ENCODE results near the gene RNF123.

The RNF123 gene

DNA sequence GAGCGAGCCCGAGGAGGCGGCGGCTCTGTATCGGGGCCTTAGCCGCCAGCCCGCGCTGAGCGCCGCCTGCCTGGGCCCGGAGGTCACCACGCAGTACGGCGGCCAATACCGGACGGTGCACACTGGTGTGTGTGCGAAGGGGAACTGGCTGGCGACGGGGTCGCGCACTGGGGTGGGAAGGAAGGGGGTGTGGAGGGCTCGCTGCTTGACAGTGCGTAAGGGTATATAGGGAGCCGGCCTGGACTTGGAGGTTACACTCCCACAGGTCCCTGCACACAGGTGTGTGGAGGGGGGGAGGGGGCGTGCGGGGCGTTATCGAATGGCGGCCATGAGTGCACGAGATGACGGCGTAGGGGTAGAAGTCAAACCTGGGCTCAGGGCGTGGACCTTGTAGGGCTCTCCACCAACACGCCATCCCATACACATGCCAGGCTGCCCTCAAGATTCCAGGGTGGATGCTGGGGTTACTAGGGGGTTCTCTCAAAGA, 14.8 kb upstream of the RNF123 start:
- TF ChIP-seq GLIS3 (CRISPR knock-in tag; IDR thresholded peaks at IDR 0.05), result no peak
- TF ChIP-seq RARB (CRISPR knock-in tag; IDR thresholded peaks at IDR 0.05), result no peak
- TF ChIP-seq, protein P1, sequence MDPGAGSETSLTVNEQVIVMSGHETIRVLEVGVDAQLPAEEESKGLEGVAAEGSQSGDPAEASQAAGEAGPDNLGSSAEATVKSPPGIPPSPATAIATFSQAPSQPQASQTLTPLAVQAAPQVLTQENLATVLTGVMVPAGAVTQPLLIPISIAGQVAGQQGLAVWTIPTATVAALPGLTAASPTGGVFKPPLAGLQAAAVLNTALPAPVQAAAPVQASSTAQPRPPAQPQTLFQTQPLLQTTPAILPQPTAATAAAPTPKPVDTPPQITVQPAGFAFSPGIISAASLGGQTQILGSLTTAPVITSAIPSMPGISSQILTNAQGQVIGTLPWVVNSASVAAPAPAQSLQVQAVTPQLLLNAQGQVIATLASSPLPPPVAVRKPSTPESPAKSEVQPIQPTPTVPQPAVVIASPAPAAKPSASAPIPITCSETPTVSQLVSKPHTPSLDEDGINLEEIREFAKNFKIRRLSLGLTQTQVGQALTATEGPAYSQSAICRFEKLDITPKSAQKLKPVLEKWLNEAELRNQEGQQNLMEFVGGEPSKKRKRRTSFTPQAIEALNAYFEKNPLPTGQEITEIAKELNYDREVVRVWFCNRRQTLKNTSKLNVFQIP (CRISPR knock-in tag; IDR thresholded peaks at IDR 0.05; ENCODE audit: borderline replicate concordance, low read depth), result no peak
- TF ChIP-seq SNAI2 (CRISPR knock-in tag; IDR thresholded peaks at IDR 0.05), result no peak
- no peak for TF ChIP-seq ZNF70 (CRISPR knock-in tag; IDR thresholded peaks at IDR 0.05)
- no peak for TF ChIP-seq ZNF8 (CRISPR knock-in tag; IDR thresholded peaks at IDR 0.05)
- no peak for TF ChIP-seq BACH2 (CRISPR knock-in tag; IDR thresholded peaks at IDR 0.05; ENCODE audit: borderline replicate concordance)
- TF ChIP-seq OSR1 (CRISPR knock-in tag; IDR thresholded peaks at IDR 0.05), result no peak
- no peak for TF ChIP-seq ARNTL (CRISPR knock-in tag; IDR thresholded peaks at IDR 0.05; ENCODE audit: borderline replicate concordance, low read depth)
- ATAC-seq, result peak; percentile 60

DNA sequence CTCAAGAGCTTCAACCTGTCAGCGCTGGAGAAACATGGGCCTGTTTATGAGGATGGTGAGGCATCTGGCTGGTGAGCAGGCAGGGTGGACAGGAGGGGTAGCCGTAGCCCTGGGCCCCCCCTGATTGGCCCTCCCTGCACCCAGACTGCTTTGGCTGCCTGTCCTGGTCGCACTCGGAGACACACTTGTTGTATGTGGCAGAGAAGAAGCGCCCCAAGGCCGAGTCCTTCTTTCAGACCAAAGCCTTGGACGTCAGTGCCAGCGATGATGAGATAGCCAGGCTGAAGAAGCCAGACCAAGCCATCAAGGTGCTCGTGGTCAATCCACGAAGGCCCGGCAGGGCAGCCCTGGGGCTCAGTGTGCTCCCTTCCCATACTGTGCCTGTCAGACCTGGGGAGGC, 13.4 kb upstream of the RNF123 start:
- TF ChIP-seq, protein P2, sequence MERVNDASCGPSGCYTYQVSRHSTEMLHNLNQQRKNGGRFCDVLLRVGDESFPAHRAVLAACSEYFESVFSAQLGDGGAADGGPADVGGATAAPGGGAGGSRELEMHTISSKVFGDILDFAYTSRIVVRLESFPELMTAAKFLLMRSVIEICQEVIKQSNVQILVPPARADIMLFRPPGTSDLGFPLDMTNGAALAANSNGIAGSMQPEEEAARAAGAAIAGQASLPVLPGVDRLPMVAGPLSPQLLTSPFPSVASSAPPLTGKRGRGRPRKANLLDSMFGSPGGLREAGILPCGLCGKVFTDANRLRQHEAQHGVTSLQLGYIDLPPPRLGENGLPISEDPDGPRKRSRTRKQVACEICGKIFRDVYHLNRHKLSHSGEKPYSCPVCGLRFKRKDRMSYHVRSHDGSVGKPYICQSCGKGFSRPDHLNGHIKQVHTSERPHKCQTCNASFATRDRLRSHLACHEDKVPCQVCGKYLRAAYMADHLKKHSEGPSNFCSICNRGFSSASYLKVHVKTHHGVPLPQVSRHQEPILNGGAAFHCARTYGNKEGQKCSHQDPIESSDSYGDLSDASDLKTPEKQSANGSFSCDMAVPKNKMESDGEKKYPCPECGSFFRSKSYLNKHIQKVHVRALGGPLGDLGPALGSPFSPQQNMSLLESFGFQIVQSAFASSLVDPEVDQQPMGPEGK (CRISPR knock-in tag; IDR thresholded peaks at IDR 0.05; ENCODE audit: borderline replicate concordance), result no peak
- TF ChIP-seq ZNF8 (CRISPR knock-in tag; IDR thresholded peaks at IDR 0.05) (no peak), ZFP30 (CRISPR knock-in tag; IDR thresholded peaks at IDR 0.05) (no peak), ZNF70 (CRISPR knock-in tag; IDR thresholded peaks at IDR 0.05) (no peak), RARB (CRISPR knock-in tag; IDR thresholded peaks at IDR 0.05) (no peak), OSR1 (CRISPR knock-in tag; IDR thresholded peaks at IDR 0.05) (no peak), ARNTL (CRISPR knock-in tag; IDR thresholded peaks at IDR 0.05; ENCODE audit: borderline replicate concordance, low read depth) (no peak), CSDC2 (CRISPR knock-in tag; IDR thresholded peaks at IDR 0.05) (no peak), ZNF565 (CRISPR knock-in tag; conservative IDR thresholded peaks at IDR 0.05; ENCODE audit: low read depth) (no peak), ZFP3 (CRISPR knock-in tag; IDR thresholded peaks at IDR 0.05) (no peak)
- TF ChIP-seq, protein P3, sequence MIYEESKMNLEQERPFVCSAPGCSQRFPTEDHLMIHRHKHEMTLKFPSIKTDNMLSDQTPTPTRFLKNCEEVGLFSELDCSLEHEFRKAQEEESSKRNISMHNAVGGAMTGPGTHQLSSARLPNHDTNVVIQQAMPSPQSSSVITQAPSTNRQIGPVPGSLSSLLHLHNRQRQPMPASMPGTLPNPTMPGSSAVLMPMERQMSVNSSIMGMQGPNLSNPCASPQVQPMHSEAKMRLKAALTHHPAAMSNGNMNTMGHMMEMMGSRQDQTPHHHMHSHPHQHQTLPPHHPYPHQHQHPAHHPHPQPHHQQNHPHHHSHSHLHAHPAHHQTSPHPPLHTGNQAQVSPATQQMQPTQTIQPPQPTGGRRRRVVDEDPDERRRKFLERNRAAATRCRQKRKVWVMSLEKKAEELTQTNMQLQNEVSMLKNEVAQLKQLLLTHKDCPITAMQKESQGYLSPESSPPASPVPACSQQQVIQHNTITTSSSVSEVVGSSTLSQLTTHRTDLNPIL (CRISPR knock-in tag; IDR thresholded peaks at IDR 0.05; ENCODE audit: low read depth), result no peak
- TF ChIP-seq, protein P4, sequence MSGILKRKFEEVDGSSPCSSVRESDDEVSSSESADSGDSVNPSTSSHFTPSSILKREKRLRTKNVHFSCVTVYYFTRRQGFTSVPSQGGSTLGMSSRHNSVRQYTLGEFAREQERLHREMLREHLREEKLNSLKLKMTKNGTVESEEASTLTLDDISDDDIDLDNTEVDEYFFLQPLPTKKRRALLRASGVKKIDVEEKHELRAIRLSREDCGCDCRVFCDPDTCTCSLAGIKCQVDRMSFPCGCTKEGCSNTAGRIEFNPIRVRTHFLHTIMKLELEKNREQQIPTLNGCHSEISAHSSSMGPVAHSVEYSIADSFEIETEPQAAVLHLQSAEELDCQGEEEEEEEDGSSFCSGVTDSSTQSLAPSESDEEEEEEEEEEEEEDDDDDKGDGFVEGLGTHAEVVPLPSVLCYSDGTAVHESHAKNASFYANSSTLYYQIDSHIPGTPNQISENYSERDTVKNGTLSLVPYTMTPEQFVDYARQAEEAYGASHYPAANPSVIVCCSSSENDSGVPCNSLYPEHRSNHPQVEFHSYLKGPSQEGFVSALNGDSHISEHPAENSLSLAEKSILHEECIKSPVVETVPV (CRISPR knock-in tag; IDR thresholded peaks at IDR 0.05), result no peak
- no peak for ATAC-seq

DNA sequence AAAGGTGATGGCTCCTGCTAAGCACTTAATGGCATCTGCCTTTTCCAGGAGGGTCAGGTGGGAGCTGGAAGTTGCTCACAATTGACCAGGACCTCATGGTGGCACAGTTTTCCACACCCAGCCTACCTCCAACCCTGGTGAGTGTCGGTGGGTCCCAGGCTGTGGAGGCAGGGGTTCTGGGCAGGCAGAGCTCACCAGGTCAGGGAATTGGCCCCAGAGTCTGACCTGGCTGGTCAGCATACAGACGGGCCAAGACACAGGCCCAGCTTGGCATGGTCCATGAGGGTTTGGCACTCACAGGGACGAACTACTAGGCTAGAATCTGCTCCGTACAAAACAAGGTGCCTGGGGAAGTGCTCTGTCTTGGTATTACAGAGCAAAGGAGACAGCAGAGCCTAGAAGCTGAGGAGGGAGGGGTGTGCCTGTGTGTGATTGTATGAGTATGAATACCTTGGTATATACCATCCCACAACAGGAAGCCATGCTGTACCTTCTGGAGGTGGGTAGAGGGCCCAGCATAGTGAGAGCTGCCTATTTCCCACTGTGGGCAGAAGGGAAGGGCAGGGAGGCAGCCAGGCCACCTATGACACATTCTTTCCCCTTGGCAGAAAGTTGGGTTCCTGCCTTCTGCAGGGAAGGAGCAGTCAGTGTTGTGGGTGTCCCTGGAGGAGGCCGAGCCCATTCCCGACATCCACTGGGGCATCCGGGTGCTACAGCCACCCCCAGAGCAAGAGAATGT, 8.7 kb upstream of the RNF123 start:
- ATAC-seq, result no peak
- TF ChIP-seq ZC3H10 (CRISPR knock-in tag; IDR thresholded peaks at IDR 0.05), result no peak
- TF ChIP-seq ZFP3 (CRISPR knock-in tag; IDR thresholded peaks at IDR 0.05), result no peak
- no peak for TF ChIP-seq TOX (CRISPR knock-in tag; IDR thresholded peaks at IDR 0.05; ENCODE audit: borderline replicate concordance)
- TF ChIP-seq, protein P4 (CRISPR knock-in tag; IDR thresholded peaks at IDR 0.05), result no peak
- TF ChIP-seq ZNF70 (CRISPR knock-in tag; IDR thresholded peaks at IDR 0.05), result no peak
- TF ChIP-seq ZNF8 (CRISPR knock-in tag; IDR thresholded peaks at IDR 0.05), result no peak
- TF ChIP-seq ARNTL (CRISPR knock-in tag; IDR thresholded peaks at IDR 0.05; ENCODE audit: borderline replicate concordance, low read depth), result no peak

DNA sequence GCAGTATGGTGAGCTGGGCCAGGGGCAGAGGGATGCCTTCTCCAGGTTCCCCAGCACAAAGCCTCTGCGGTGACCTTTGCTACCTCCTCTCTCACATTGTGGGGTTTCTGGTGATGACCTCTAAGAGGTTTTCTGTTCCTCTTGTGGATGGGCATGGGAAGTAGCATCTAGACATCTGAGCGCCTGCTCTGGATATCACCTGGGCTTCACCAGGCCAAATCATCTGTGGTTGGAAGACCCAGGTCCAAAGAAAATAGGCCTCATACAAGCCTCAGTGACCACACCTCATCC, 8.2 kb upstream of the RNF123 start:
- TF ChIP-seq, protein P4 (CRISPR knock-in tag; IDR thresholded peaks at IDR 0.05), result no peak
- TF ChIP-seq ZFP30 (CRISPR knock-in tag; IDR thresholded peaks at IDR 0.05), result no peak
- TF ChIP-seq TCF4 (CRISPR knock-in tag; IDR thresholded peaks at IDR 0.05; ENCODE audit: borderline replicate concordance), result no peak
- no peak for TF ChIP-seq ARNTL (CRISPR knock-in tag; IDR thresholded peaks at IDR 0.05; ENCODE audit: borderline replicate concordance, low read depth)
- TF ChIP-seq OSR1 (CRISPR knock-in tag; IDR thresholded peaks at IDR 0.05), result no peak
- TF ChIP-seq ISL1 (CRISPR knock-in tag; IDR thresholded peaks at IDR 0.05), result no peak
- TF ChIP-seq ZNF565 (CRISPR knock-in tag; conservative IDR thresholded peaks at IDR 0.05; ENCODE audit: low read depth), result no peak
- no peak for ATAC-seq
